Glutamatergic neuron (in vitro differentiated cells): ENCODE measurements around the gene ZCCHC3. TPM values are rescaled to one million over a fixed set of nuclear protein-coding genes. Genes with fewer than 3 reads are reported as not detected.

Experiments used
- DNase-seq: peaks from one replicate; pipeline ENCODE4 v3.0.0; 2022
- H3K27ac Mint-ChIP-seq: one replicate; pipeline ENCODE4 v1.8.0; 2020; ENCODE audit warnings: mild to moderate bottlenecking, mixed read lengths, inconsistent platforms; ENCODE audit not compliant: unreplicated experiment
- H3K27me3 Mint-ChIP-seq: one replicate; pipeline ENCODE4 v1.8.0; 2020; ENCODE audit warnings: mild to moderate bottlenecking, moderate library complexity, mixed read lengths, inconsistent platforms; ENCODE audit not compliant: unreplicated experiment
- H3K36me3 Mint-ChIP-seq: one replicate; pipeline ENCODE4 v1.8.0; 2020; ENCODE audit warnings: mild to moderate bottlenecking, mixed read lengths, inconsistent platforms; ENCODE audit not compliant: unreplicated experiment
- H3K4me1 Mint-ChIP-seq: one replicate; pipeline ENCODE4 v1.8.0; 2020; ENCODE audit warnings: mild to moderate bottlenecking, low read depth, mixed read lengths, inconsistent platforms; ENCODE audit not compliant: unreplicated experiment
- H3K4me3 Mint-ChIP-seq: one replicate; pipeline ENCODE4 v1.8.0; 2020; ENCODE audit warnings: mild to moderate bottlenecking, mixed read lengths, inconsistent platforms; ENCODE audit not compliant: unreplicated experiment
- H3K9me3 Mint-ChIP-seq: one replicate; pipeline ENCODE4 v1.8.0; 2020; ENCODE audit warnings: mild to moderate bottlenecking, moderate library complexity, mixed read lengths, inconsistent platforms; ENCODE audit not compliant: unreplicated experiment
- total RNA-seq: library from RNA; stranded (reverse); fragmentation: NEBNext Ultra II Directional; extraction: Animal tissue kit (Norgen Biotek cat#: 25700); gene quantifications from one replicate; pipeline ENCODE4 v1.2.1, GENCODE V29; 2021; ENCODE audit not compliant: unreplicated experiment
- TF ChIP-seq, protein P1 (sequence below): fragments of 200-600 bp; sonication (generic); IDR thresholded peaks from one replicate; pipeline ENCODE4 v1.5.0; 2021; ENCODE audit not compliant: partially characterized antibody, unreplicated experiment

The ZCCHC3 gene
- total RNA-seq, 1 donor from 2014 or later, result 15.3 TPM

DNA sequence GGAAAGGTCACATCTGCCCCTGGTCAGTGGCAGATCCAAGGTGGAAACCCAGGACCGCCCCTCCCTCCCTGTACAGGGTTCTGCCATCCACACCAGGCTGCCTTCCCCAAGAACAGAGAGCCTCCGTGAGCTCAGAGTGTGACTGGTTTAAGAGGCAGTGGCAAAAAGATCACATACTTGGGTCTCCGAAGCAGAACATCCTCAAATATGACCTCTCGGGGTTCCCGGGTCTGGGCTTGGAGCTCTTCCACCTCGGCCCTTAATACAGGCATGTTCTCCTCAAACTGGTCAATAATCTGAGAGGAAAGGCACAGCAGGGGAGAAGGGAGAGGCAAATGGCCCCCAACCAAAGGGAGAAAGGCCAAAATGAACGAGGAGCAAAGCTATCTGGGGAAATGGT, 21.6 kb upstream of the ZCCHC3 start:
- TF ChIP-seq, protein P1, sequence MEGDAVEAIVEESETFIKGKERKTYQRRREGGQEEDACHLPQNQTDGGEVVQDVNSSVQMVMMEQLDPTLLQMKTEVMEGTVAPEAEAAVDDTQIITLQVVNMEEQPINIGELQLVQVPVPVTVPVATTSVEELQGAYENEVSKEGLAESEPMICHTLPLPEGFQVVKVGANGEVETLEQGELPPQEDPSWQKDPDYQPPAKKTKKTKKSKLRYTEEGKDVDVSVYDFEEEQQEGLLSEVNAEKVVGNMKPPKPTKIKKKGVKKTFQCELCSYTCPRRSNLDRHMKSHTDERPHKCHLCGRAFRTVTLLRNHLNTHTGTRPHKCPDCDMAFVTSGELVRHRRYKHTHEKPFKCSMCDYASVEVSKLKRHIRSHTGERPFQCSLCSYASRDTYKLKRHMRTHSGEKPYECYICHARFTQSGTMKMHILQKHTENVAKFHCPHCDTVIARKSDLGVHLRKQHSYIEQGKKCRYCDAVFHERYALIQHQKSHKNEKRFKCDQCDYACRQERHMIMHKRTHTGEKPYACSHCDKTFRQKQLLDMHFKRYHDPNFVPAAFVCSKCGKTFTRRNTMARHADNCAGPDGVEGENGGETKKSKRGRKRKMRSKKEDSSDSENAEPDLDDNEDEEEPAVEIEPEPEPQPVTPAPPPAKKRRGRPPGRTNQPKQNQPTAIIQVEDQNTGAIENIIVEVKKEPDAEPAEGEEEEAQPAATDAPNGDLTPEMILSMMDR, result no peak
- peaks cover 6% of the 10 kb centered on the region for H3K27me3 Mint-ChIP-seq
- H3K36me3 Mint-ChIP-seq, result peaks cover 12% of the 10 kb centered on the region
- H3K9me3 Mint-ChIP-seq, result peaks cover 4% of the 10 kb centered on the region
- H3K4me3 Mint-ChIP-seq, result no peak overlapping the region
- H3K4me1 Mint-ChIP-seq, result no peaks in the 10 kb centered on the region
- no peak for DNase-seq
- H3K27ac Mint-ChIP-seq, result no peak overlapping the region

DNA sequence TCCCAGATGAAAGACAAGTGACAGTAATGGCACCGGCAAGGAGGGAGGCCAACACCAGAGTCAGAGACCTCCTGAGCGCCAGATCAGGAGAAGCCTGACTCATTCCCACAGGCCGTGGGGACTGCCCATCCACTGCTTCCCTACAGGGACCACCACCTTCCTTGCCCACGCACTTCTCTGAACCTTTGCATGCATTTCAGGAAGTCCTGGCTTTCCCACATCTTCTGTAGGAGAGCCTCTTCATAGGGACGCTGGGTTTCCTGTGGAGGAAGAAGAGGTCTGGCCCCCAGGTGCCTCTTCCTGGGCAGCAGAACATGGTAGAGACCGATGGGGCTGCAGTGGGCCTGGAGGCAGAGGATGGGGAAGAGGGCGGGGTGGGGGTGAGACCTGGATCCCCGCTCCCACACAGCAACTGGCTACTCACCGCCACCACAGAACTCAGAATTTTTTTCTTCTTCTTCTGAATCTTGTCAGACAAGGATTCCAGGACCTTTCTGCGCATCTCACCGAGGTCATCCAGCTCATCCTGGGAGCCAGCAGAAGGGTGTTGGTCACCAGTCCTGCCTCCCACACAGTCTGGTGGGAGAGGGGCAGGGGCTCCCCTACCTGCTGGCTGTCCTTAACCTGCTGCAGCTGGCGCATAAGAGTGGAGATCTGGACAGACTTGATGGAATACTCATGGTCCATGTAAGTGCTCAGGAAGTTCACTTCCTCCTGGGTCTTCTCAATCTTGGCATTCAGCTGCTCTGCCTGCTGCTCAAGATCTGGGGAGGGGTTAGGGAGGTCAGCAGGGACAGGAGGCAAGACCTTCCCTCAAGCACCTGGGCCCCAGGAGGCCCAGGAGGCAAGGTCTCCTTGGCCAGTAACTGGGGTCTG, 20.5 kb upstream of the ZCCHC3 start:
- Mint-ChIP-seq H3K36me3 (peaks cover 16% of the 10 kb centered on the region), H3K27ac (no peak overlapping the region), H3K9me3 (peaks cover 4% of the 10 kb centered on the region), H3K4me1 (no peaks in the 10 kb centered on the region), H3K4me3 (no peak overlapping the region), H3K27me3 (peaks cover 6% of the 10 kb centered on the region)
- no peak for DNase-seq
- TF ChIP-seq, protein P1, result no peak

DNA sequence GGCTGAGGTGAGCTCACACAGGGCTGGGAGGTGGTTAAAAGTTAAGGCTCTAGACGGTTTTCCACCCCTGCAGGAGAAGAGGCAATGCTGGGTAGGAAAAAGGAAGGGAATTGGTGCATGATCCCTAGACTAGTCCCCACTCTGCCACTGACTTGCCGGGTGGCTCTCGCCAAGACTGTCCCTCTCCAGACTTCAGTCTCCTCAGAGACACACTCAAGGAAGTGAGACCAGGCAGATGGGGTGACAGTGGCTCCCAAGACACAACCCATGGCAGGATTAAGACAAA, 19.9 kb upstream of the ZCCHC3 start:
- H3K27ac Mint-ChIP-seq, result no peak overlapping the region
- no peak overlapping the region for H3K4me3 Mint-ChIP-seq
- no peaks in the 10 kb centered on the region for H3K4me1 Mint-ChIP-seq
- DNase-seq, result no peak
- TF ChIP-seq, protein P1, result no peak
- H3K9me3 Mint-ChIP-seq, result peaks cover 4% of the 10 kb centered on the region
- peaks cover 2% of the 10 kb centered on the region for H3K27me3 Mint-ChIP-seq
- peaks cover 21% of the 10 kb centered on the region for H3K36me3 Mint-ChIP-seq

DNA sequence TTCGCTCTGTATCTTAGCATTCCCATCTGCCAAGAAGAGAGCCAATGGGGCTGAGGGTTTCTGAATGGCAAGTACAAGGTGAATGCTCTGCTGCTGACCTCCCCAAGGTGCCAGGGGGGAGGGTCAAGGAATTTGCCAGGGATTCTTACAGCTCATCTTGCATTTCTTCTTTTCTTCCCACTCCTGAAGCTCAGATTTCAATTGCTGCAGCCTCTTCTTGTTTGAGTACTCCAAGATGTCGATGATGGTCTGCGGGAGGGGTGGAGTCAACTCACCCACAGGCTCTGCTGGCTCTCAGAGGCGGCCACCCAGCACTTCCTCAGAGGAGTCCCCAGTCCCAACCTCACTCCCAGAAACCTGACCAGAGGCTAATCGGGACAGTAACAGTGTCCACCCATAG, 19.2 kb upstream of the ZCCHC3 start:
- H3K36me3 Mint-ChIP-seq, result peaks cover 21% of the 10 kb centered on the region

More for the DNA sequence above, 19.2 kb upstream of the ZCCHC3 start:
- Mint-ChIP-seq H3K4me1 (no peaks in the 10 kb centered on the region), H3K27ac (no peak overlapping the region), H3K9me3 (peaks cover 4% of the 10 kb centered on the region), H3K27me3 (no peaks in the 10 kb centered on the region), H3K4me3 (no peak overlapping the region)
- DNase-seq, result no peak
- TF ChIP-seq, protein P1, result no peak
